HEK293T (cell line): ENCODE results near the gene SH3RF1.

Experiments used
- CTBP1 ChIP-seq: fragments of 450-650 bp; IDR thresholded peaks from 2 replicates; pipeline ENCODE4 v1.6.1; 2016; ENCODE audit warnings: borderline replicate concordance
- ELF4 ChIP-seq: fragments of 450-650 bp; IDR thresholded peaks from 2 replicates; pipeline ENCODE4 v1.6.1; 2017; ENCODE audit warnings: antibody characterized with exemption
- FOXM1 ChIP-seq: fragments of 450-650 bp; IDR thresholded peaks from 2 replicates; pipeline ENCODE4 v1.6.1; 2017; ENCODE audit warnings: mild to moderate bottlenecking, borderline replicate concordance
- HDGF ChIP-seq: fragments of 450-650 bp; IDR thresholded peaks from 2 replicates; pipeline ENCODE4 v1.6.1; 2017; ENCODE audit warnings: antibody characterized with exemption, borderline replicate concordance
- L3MBTL2 ChIP-seq: fragments of 450-650 bp; conservative IDR thresholded peaks from 2 replicates; pipeline ENCODE4 v1.6.1; 2016; ENCODE audit warnings: mild to moderate bottlenecking
- SP1 ChIP-seq: fragments of 450-650 bp; IDR thresholded peaks from 2 replicates; pipeline ENCODE4 v1.6.1; 2017

DNA sequence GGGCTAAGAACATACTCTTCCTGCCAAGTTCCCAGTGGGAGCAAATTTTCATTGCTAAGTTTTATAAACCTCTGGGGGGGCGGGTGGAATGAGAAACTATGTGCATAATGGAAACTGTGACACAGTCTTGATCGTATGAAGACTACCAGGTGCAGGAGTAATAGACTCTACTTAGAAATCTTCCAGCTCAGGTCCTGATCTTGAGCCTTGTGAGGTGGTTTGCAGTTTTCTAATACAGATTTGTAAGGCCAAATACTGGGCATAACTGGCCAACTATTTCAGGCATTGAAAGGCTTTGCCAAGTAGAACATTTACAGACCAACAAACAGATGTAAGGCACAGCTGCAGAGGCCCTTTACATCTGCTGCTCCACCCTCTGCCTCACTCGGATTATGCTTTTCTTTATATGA, 171.0 kb downstream of the SH3RF1 start:
- TF ChIP-seq ELF4 (no peak), FOXM1 (no peak), HDGF (no peak), CTBP1 (no peak), SP1 (no peak), L3MBTL2 (no peak)
